Type B pancreatic cell (in vitro differentiated cells): ENCODE measurements around the gene C3orf38. TPM values are rescaled to one million over a fixed set of nuclear protein-coding genes. Genes with fewer than 3 reads are reported as not detected.

Source experiments
- DNase-seq: peaks from one replicate; pipeline ENCODE4 v3.0.0; 2021; ENCODE audit warnings: mixed read lengths; ENCODE audit not compliant: unreplicated experiment; ENCODE audit errors: extremely low spot score
- H3K27ac Mint-ChIP-seq: 2 replicates; pipeline ENCODE4 v1.8.0; 2021; ENCODE audit warnings: mild to moderate bottlenecking, mixed read lengths
- H3K27me3 Mint-ChIP-seq: 2 replicates; pipeline ENCODE4 v1.8.0; 2021; ENCODE audit warnings: mixed read lengths
- H3K36me3 Mint-ChIP-seq: 2 replicates; pipeline ENCODE4 v1.8.0; 2021; ENCODE audit warnings: mixed read lengths
- H3K4me1 Mint-ChIP-seq: one replicate; pipeline ENCODE4 v1.8.0; 2021; ENCODE audit warnings: mixed read lengths; ENCODE audit not compliant: unreplicated experiment
- H3K4me3 Mint-ChIP-seq: 2 replicates; pipeline ENCODE4 v1.8.0; 2021; ENCODE audit warnings: mild to moderate bottlenecking, mixed read lengths
- H3K9me3 Mint-ChIP-seq: 2 replicates; pipeline ENCODE4 v1.8.0; 2021; ENCODE audit warnings: mixed read lengths
- CTCF ChIP-seq: fragments of 200-600 bp; sonication (generic); conservative IDR thresholded peaks from 2 replicates; pipeline ENCODE4 v1.5.0; 2021; ENCODE audit warnings: antibody characterized with exemption, mild to moderate bottlenecking
- total RNA-seq: library from RNA; stranded (reverse); gene quantifications from 2 replicates; pipeline ENCODE4 v1.2.1, GENCODE V29; 2021; ENCODE audit warnings: low replicate concordance

C3orf38 gene
- total RNA-seq, 1 donor from 2014 or later, result 31.1 TPM

- no peak overlapping the region for H3K27ac Mint-ChIP-seq
- DNase-seq, result no peak
- no peaks in the 10 kb centered on the region for H3K4me1 Mint-ChIP-seq
- no peaks in the 10 kb centered on the region for H3K9me3 Mint-ChIP-seq
- no peak for TF ChIP-seq CTCF
- H3K4me3 Mint-ChIP-seq, result no peak overlapping the region
- no peaks in the 10 kb centered on the region for H3K36me3 Mint-ChIP-seq
- peaks cover 10% of the 10 kb centered on the region for H3K27me3 Mint-ChIP-seq
Measured at GRCh38 chr3:88198121-88198520, 48.4 kb downstream of the C3orf38 start.

DNA sequence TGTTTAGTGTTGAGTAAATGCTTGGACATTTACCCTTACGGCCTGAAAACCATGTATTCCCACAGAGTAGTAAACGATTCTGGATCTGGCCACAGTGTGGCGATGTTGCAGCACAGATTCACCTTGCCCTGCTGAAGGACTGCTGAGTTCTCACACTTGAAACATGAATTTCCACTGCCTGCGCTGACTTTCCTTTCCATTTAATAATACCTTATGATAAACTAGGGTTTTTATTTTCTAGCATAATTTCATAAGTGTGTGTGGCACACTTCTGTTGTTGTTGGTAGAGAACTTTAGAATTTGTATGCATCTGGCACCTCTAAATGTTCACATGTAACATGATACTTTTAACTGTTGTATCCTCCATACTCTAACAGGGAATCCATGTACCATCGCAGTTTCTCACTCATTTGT is 53.9 kb downstream of the C3orf38 start:
- DNase-seq, result peak; percentile 74
- TF ChIP-seq CTCF, result peak; percentile 94
- Mint-ChIP-seq H3K4me1 (peaks cover 12% of the 10 kb centered on the region), H3K27me3 (peaks cover 21% of the 10 kb centered on the region), H3K36me3 (no peaks in the 10 kb centered on the region), H3K27ac (no peak overlapping the region), H3K4me3 (no peak overlapping the region), H3K9me3 (no peaks in the 10 kb centered on the region)

Other genes starting within 250 kb of the C3orf38 start
- 53.4 and 88.9 TPM in 2 replicates for gene CGGBP1, start 91.0 kb upstream of the C3orf38 start, total RNA-seq
- 14.4 and 15.3 TPM in 2 replicates for gene ZNF654, start 90.7 kb upstream of the C3orf38 start, total RNA-seq